HepG2 (cell line): ENCODE measurements around the gene IL31.
"Not testable (repeated sequence)": the region's sequence is repeated elsewhere in the genome, so short reads cannot be mapped to it uniquely, and the experiment has no call there.

ENCODE experiments used
- POLR2A ChIP-seq, 2 experiments: IDR thresholded peaks; 2 replicates each; pipeline ENCODE4 v1.6.1; 2011; ENCODE audit warnings: low read depth in 2 of 2, low read length in 2 of 2, mild to moderate bottlenecking in 1 of 2, moderate library complexity in 1 of 2; ENCODE audit not compliant: insufficient read depth in 1 of 2
- SOX6 ChIP-seq, 2 experiments: fragments of 450-650 bp in 1 of 2; sonication (generic) in 1 of 2; formaldehyde crosslinking in 1 of 2; IDR thresholded peaks; 2 replicates each; pipeline versions ENCODE4 v1.4.0 to v1.6.1; 2017 to 2020; ENCODE audit warnings: antibody characterized with exemption in 1 of 2, mild to moderate bottlenecking in 1 of 2, missing genetic modification reagents in 1 of 2
- ZFX ChIP-seq: sonication (generic); formaldehyde crosslinking; IDR thresholded peaks from 2 replicates; pipeline ENCODE4 v1.4.0; 2020; ENCODE audit warnings: mild to moderate bottlenecking, low read depth, missing genetic modification reagents, moderate library complexity
- ZNF121 ChIP-seq: sonication (generic); formaldehyde crosslinking; IDR thresholded peaks from 2 replicates; pipeline ENCODE4 v1.5.0; 2020; ENCODE audit warnings: mild to moderate bottlenecking, missing genetic modification reagents
- ZNF33A ChIP-seq: sonication (generic); formaldehyde crosslinking; IDR thresholded peaks from 2 replicates; pipeline ENCODE4 v1.5.1; 2020; ENCODE audit warnings: missing genetic modification reagents, mild to moderate bottlenecking, moderate library complexity, borderline replicate concordance
- ZNF343 ChIP-seq: sonication (generic); formaldehyde crosslinking; IDR thresholded peaks from 2 replicates; pipeline ENCODE4 v1.4.0; 2020; ENCODE audit warnings: mild to moderate bottlenecking, missing genetic modification reagents
- TF ChIP-seq, protein P1 (sequence below): IDR thresholded peaks from 2 replicates; pipeline ENCODE4 v1.6.1; 2016; ENCODE audit warnings: missing compliant biosample characterization, missing genetic modification reagents, borderline replicate concordance
- TF ChIP-seq, protein P2 (sequence below): sonication (generic); formaldehyde crosslinking; IDR thresholded peaks from 2 replicates; pipeline ENCODE4 v1.5.0; 2020; ENCODE audit warnings: mild to moderate bottlenecking, missing genetic modification reagents, moderate library complexity
- TF ChIP-seq, protein P3 (sequence below): sonication (generic); formaldehyde crosslinking; IDR thresholded peaks from 2 replicates; pipeline ENCODE4 v1.5.0; 2020; ENCODE audit warnings: mild to moderate bottlenecking, missing genetic modification reagents, borderline replicate concordance
- TF ChIP-seq, protein P4 (sequence below): sonication (generic); formaldehyde crosslinking; IDR thresholded peaks from 2 replicates; pipeline ENCODE4 v1.4.0; 2020; ENCODE audit warnings: missing genetic modification reagents, mild to moderate bottlenecking, borderline replicate concordance
- TF ChIP-seq, protein P5 (sequence below): sonication (generic); formaldehyde crosslinking; IDR thresholded peaks from 2 replicates; pipeline ENCODE4 v1.4.0; 2020; ENCODE audit warnings: missing genetic modification reagents
- TF ChIP-seq, protein P6 (sequence below): fragments of 450-650 bp; IDR thresholded peaks from 2 replicates; pipeline ENCODE4 v1.6.1; 2016

DNA sequence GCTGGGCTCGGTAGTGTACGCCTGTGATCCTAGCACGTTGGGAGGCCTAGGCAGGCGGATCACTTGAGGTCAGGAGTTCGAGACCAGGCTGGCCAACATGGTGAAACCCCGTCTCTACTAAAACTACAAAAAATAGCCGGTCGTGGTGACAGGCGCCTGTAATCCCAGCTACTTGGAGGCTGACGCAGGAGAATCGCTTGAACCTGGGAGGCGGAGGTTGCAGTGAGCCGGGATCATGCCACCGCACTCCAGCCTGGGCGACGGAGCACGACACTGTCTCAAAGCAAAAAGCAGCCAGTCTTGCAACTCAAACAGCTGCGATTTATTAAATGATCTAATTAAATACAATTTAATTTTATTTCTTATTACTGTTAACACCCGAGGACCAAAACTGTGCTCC lies 28.8 kb upstream of the IL31 start:
- TF ChIP-seq, protein P1, sequence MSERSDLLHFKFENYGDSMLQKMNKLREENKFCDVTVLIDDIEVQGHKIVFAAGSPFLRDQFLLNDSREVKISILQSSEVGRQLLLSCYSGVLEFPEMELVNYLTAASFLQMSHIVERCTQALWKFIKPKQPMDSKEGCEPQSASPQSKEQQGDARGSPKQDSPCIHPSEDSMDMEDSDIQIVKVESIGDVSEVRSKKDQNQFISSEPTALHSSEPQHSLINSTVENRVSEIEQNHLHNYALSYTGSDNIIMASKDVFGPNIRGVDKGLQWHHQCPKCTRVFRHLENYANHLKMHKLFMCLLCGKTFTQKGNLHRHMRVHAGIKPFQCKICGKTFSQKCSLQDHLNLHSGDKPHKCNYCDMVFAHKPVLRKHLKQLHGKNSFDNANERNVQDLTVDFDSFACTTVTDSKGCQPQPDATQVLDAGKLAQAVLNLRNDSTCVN, result not testable (repeated sequence)
- not testable (repeated sequence) for TF ChIP-seq POLR2A (IDR thresholded peaks at IDR 0.05; ENCODE audit: insufficient read depth in 1 of 2, low read depth in 2 of 2, low read length in 2 of 2); ZNF343 (CRISPR knock-in tag); ZFX (CRISPR knock-in tag); SOX6 (IDR thresholded peaks at IDR 0.05); SOX6 (CRISPR knock-in tag; IDR thresholded peaks at IDR 0.05); ZNF33A (CRISPR knock-in tag); ZNF121 (CRISPR knock-in tag)
- TF ChIP-seq, protein P2, sequence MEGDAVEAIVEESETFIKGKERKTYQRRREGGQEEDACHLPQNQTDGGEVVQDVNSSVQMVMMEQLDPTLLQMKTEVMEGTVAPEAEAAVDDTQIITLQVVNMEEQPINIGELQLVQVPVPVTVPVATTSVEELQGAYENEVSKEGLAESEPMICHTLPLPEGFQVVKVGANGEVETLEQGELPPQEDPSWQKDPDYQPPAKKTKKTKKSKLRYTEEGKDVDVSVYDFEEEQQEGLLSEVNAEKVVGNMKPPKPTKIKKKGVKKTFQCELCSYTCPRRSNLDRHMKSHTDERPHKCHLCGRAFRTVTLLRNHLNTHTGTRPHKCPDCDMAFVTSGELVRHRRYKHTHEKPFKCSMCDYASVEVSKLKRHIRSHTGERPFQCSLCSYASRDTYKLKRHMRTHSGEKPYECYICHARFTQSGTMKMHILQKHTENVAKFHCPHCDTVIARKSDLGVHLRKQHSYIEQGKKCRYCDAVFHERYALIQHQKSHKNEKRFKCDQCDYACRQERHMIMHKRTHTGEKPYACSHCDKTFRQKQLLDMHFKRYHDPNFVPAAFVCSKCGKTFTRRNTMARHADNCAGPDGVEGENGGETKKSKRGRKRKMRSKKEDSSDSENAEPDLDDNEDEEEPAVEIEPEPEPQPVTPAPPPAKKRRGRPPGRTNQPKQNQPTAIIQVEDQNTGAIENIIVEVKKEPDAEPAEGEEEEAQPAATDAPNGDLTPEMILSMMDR, result not testable (repeated sequence)
- TF ChIP-seq, protein P3, sequence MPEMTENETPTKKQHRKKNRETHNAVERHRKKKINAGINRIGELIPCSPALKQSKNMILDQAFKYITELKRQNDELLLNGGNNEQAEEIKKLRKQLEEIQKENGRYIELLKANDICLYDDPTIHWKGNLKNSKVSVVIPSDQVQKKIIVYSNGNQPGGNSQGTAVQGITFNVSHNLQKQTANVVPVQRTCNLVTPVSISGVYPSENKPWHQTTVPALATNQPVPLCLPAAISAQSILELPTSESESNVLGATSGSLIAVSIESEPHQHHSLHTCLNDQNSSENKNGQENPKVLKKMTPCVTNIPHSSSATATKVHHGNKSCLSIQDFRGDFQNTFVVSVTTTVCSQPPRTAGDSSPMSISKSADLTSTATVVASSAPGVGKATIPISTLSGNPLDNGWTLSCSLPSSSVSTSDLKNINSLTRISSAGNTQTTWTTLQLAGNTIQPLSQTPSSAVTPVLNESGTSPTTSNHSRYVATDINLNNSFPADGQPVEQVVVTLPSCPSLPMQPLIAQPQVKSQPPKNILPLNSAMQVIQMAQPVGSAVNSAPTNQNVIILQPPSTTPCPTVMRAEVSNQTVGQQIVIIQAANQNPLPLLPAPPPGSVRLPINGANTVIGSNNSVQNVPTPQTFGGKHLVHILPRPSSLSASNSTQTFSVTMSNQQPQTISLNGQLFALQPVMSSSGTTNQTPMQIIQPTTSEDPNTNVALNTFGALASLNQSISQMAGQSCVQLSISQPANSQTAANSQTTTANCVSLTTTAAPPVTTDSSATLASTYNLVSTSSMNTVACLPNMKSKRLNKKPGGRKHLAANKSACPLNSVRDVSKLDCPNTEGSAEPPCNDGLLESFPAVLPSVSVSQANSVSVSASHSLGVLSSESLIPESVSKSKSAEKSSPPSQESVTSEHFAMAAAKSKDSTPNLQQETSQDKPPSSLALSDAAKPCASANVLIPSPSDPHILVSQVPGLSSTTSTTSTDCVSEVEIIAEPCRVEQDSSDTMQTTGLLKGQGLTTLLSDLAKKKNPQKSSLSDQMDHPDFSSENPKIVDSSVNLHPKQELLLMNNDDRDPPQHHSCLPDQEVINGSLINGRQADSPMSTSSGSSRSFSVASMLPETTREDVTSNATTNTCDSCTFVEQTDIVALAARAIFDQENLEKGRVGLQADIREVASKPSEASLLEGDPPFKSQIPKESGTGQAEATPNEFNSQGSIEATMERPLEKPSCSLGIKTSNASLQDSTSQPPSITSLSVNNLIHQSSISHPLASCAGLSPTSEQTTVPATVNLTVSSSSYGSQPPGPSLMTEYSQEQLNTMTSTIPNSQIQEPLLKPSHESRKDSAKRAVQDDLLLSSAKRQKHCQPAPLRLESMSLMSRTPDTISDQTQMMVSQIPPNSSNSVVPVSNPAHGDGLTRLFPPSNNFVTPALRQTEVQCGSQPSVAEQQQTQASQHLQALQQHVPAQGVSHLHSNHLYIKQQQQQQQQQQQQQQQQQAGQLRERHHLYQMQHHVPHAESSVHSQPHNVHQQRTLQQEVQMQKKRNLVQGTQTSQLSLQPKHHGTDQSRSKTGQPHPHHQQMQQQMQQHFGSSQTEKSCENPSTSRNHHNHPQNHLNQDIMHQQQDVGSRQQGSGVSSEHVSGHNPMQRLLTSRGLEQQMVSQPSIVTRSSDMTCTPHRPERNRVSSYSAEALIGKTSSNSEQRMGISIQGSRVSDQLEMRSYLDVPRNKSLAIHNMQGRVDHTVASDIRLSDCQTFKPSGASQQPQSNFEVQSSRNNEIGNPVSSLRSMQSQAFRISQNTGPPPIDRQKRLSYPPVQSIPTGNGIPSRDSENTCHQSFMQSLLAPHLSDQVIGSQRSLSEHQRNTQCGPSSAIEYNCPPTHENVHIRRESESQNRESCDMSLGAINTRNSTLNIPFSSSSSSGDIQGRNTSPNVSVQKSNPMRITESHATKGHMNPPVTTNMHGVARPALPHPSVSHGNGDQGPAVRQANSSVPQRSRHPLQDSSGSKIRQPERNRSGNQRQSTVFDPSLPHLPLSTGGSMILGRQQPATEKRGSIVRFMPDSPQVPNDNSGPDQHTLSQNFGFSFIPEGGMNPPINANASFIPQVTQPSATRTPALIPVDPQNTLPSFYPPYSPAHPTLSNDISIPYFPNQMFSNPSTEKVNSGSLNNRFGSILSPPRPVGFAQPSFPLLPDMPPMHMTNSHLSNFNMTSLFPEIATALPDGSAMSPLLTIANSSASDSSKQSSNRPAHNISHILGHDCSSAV, result not testable (repeated sequence)
- TF ChIP-seq, protein P4, sequence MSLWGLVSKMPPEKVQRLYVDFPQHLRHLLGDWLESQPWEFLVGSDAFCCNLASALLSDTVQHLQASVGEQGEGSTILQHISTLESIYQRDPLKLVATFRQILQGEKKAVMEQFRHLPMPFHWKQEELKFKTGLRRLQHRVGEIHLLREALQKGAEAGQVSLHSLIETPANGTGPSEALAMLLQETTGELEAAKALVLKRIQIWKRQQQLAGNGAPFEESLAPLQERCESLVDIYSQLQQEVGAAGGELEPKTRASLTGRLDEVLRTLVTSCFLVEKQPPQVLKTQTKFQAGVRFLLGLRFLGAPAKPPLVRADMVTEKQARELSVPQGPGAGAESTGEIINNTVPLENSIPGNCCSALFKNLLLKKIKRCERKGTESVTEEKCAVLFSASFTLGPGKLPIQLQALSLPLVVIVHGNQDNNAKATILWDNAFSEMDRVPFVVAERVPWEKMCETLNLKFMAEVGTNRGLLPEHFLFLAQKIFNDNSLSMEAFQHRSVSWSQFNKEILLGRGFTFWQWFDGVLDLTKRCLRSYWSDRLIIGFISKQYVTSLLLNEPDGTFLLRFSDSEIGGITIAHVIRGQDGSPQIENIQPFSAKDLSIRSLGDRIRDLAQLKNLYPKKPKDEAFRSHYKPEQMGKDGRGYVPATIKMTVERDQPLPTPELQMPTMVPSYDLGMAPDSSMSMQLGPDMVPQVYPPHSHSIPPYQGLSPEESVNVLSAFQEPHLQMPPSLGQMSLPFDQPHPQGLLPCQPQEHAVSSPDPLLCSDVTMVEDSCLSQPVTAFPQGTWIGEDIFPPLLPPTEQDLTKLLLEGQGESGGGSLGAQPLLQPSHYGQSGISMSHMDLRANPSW (CRISPR knock-in tag), result not testable (repeated sequence)
- TF ChIP-seq, protein P5, sequence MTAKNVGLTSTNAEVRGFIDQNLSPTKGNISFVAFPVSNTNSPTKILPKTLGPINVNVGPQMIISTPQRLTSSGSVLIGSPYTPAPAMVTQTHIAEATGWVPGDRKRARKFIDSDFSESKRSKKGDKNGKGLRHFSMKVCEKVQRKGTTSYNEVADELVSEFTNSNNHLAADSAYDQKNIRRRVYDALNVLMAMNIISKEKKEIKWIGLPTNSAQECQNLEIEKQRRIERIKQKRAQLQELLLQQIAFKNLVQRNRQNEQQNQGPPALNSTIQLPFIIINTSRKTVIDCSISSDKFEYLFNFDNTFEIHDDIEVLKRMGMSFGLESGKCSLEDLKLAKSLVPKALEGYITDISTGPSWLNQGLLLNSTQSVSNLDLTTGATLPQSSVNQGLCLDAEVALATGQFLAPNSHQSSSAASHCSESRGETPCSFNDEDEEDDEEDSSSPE (CRISPR knock-in tag), result not testable (repeated sequence)
- TF ChIP-seq, protein P6, sequence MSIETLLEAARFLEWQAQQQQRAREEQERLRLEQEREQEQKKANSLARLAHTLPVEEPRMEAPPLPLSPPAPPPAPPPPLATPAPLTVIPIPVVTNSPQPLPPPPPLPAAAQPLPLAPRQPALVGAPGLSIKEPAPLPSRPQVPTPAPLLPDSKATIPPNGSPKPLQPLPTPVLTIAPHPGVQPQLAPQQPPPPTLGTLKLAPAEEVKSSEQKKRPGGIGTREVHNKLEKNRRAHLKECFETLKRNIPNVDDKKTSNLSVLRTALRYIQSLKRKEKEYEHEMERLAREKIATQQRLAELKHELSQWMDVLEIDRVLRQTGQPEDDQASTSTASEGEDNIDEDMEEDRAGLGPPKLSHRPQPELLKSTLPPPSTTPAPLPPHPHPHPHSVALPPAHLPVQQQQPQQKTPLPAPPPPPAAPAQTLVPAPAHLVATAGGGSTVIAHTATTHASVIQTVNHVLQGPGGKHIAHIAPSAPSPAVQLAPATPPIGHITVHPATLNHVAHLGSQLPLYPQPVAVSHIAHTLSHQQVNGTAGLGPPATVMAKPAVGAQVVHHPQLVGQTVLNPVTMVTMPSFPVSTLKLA, result not testable (repeated sequence)
